Urothelium cell line (cell line): Measurements from ENCODE around the gene ELMO1.

Experiments used
- DNase-seq: peaks from one replicate; pipeline ENCODE4 v3.0.0; 2011; ENCODE audit warnings: low spot score, mixed read lengths
- FAIRE-seq: peaks from 2 replicates; lab custom pipeline; 2011; peaks lifted over from hg19 to GRCh38; lab: Jason Lieb, UNC

The ELMO1 gene

GRCh38 chr7:37039131-37039749 is 409.4 kb downstream of the ELMO1 start:
- FAIRE-seq = no peak

DNA sequence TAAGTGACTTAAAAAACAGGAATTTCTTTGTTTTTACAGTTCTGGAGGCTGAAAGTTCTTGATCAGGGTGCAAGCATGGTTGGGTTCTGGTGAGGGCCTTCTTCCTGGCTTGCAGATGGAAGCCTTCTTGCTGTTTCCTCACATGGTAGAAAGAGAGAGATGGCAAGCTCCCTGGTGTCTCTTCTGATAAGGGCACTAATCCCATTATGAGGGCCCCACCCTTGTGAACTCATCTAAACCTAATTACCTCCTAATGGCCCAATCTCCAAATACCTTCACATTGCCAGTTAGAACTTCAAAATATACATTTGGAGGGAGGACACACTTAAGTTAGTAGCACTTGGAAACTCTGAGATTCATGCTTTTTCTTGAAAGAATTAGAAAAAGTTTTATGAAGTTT is 410.0 kb downstream of the ELMO1 start:
- DNase-seq = no peak
- FAIRE-seq = no peak

More at GRCh38 chr7:37039131-37039749, 409.4 kb downstream of the ELMO1 start:
- no peak for DNase-seq

GRCh38 chr7:37037286-37037685 is 411.4 kb downstream of the ELMO1 start:
- DNase-seq (no peak), FAIRE-seq (no peak)

DNA sequence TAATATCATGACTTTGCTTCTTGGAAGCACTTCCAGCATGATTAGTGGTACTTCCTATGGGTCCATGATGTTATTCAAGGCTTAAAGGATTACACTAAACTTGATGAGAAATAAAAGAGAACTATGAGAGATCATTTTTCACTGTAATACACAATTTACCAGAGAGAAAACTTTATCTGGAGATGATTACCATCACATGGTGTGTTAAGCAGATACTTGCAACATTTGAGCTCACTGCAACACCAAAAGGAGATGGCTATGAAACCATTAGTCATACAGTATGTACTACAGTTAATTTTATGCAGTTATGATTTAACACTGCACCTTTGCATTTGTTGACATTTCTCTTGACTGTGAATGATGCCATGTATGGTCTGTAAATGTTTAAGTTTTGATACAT is 413.0 kb downstream of the ELMO1 start:
- DNase-seq = no peak
- FAIRE-seq = no peak

DNA sequence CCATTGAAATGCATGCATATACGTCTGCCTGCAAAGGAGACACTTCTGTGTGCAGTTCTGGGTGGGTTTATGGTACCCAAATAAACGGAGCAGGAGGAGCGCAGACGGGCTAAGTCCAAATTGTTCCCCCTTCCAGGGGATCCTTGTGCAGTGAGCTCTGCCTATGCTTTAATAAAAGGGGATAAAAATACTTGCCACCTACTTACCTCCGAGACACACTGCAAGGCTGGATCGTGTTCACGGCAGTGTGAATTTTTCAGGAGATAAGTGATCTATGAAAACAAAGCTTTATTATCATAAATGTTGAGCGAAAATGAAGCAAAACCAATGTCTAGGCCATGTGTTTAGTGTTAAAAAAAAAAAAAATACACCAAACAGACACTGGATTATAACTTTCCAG is 415.5 kb downstream of the ELMO1 start:
- FAIRE-seq (peak; percentile 23), DNase-seq (no peak)

GRCh38 chr7:37032258-37032601 is 416.4 kb downstream of the ELMO1 start:
- DNase-seq (no peak), FAIRE-seq (no peak)

GRCh38 chr7:37031571-37032257 is 416.9 kb downstream of the ELMO1 start:
- FAIRE-seq (peak; percentile 94), DNase-seq (peak; percentile 95)

- FAIRE-seq (no peak), DNase-seq (no peak)
These were observed 419.7 kb downstream of the ELMO1 start for GRCh38 chr7:37028909-37029440.

DNA sequence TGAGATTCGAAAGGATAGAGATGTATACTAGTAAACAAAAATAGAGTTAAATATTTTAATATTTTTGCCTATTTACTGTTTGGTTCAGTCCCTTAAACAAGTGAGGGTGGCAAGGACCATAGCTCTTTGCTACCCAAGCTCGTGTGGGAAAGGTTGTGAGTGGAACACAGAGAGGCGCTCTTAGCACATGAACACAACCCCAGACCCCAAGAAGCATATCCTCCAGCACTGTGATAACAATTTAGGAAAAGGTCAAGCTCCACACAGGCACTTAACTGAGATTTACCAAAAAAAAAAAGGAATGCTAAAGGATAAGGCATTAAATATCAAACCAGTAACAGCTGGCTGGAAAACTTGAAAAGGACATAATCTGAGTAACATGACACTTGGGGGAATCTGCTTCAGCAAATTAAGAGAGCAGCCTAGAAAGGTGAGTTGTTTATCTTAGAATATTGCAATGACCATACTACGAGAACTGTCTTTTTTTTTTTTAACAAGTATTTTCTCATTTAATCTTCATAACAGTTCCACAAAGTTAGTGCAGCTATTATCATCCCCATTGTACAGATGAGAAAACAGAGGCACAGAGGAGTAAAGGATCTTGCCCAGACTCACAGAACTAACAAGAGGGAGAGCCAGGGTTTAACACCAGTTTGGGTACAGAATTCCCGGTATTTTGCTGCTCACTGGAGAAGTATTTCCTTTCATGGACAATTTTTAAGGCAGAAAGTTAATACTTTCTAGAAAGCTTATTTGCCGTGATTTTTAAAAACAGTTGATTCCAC is 420.9 kb downstream of the ELMO1 start:
- FAIRE-seq (no peak), DNase-seq (no peak)

GRCh38 chr7:37027104-37027503 is 421.6 kb downstream of the ELMO1 start:
- FAIRE-seq (peak; percentile 56), DNase-seq (no peak)

GRCh38 chr7:37018954-37019353 is 429.7 kb downstream of the ELMO1 start:
- FAIRE-seq = no peak

GRCh38 chr7:37016064-37016878 is 432.4 kb downstream of the ELMO1 start:
- no peak for DNase-seq
- no peak for FAIRE-seq

More at GRCh38 chr7:37018954-37019353, 429.7 kb downstream of the ELMO1 start:
- DNase-seq = no peak

- DNase-seq (no peak), FAIRE-seq (no peak)
These were observed 433.2 kb downstream of the ELMO1 start for GRCh38 chr7:37015353-37016034.

GRCh38 chr7:37013771-37014170 is 434.9 kb downstream of the ELMO1 start:
- DNase-seq (no peak), FAIRE-seq (no peak)

DNA sequence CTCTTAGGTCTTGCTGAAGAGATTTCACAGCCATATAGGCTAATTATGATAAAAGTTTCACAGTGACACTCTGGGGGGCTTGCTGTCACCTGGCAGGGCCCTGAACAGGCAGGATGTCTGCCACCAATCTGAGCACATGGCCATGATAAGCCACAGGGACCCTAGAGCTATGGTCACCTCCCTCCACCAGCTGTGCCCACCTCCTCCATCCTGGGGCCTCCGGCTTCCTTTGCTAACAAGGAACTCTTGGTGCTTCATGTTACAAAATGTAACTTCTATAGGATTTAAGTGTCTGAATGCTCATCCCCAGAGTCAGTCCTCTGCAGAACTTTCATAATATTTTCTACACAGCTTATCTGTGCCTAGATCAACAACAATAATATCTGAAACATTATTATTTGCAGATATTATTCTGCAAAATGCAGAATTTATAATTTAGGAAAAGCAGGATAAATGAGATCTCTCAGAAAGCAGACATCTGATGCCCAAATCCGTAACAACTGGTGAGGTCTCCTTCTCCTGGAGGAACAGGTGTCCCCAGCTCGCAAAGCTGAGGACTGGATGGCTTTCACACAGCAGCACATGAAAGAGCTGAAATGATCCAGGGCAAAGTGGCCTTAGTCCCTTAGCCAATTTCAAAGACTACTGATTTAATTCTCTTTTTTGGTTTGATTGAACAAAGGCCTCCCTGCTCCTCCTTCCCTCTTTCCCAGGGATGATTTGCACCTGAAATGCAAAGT is 437.3 kb downstream of the ELMO1 start:
- FAIRE-seq (no peak), DNase-seq (no peak)

DNA sequence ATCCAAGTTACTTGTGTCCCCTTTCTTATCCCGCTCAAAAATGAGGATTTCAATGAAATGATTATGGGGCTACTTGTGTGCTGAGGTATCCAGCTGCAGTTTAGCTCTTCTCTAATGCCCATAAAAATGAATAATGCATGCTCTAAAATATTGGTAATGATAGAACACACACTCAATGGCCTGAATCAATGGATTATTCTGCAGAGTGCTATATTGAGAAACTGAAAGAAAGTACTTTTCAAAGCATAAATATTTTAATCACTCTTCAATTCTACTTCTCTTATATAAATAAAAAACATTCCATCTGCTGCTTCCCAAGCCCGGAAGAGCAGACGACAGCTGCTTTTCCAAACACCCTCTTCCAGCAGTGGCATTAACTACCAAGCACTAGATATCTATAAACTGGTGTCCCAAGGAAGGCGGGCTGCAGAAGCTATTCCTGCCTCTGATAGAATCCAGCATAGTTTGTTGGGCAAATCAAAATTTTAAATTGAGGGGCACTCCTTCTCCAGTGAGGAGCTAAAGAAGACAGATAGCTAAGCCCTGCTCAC is 439.5 kb downstream of the ELMO1 start:
- FAIRE-seq (no peak), DNase-seq (no peak)

DNA sequence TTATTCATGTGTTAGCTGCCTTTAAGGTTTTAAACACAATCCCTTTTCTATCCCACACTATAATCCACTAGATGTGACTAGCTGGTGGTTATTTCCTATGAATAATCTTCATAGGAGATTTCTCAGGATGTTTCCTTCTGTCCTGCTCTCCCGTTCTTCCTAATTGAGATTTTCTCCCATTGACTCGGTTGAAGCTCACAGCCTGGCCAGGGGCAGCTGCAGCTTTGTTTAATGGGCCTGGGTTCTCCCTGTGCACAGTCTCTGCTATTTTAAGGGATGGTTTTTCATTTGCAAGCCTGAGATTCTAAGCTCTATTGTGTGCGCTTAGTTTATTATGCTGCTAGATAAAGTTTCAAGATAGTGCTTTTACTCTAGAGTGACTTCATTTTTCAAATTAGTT is 441.0 kb downstream of the ELMO1 start:
- FAIRE-seq = no peak

DNA sequence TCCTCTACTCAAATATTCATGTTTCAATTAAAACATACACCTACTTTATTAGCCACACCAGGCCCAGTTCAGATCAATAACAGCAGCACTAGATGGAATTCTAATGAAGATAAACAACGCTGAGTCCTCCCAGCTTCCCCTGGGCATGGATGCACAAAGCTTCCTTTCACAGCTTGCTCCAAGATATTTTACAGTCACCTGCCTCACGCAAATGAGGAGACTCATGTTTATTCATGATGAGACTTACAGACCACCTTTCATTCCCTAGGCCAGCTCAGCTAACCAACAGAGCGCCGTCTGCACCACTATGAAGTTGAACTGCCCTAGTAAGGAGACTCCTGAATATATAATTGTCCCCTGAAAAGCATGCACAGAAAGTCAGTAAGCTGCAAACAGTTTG is 441.4 kb downstream of the ELMO1 start:
- FAIRE-seq (no peak), DNase-seq (no peak)

More for the DNA sequence above, 441.0 kb downstream of the ELMO1 start:
- no peak for DNase-seq

DNA sequence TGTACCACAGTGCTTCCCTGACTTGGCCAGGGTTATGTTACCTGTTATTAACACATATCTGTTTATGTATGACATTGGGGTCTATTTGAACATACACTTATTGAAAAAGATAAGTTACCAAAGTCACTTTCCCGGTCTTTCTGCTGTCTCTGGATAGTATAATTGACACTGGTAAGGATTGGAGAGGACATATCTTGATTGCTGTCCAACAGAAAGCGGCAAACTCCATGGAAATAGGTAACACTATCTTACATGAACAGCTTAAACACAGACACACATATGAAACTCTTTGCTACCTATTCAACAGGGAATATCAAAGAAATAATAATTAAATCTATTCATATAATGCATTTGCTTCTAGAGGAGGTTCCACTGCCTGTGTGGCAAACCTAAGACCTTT is 441.9 kb downstream of the ELMO1 start:
- no peak for DNase-seq
- FAIRE-seq = no peak
